ENCODE measurements around the gene OLFML2B. TPM values are rescaled to one million over a fixed set of nuclear protein-coding genes. Genes with fewer than 3 reads are reported as not detected.
A peak's percentile ranks its signal among the peaks of the same experiment; 100 is the strongest.

Gene OLFML2B
- total and polyA plus RNA-seq, 4 donors = 8.0 to 82.6 (median 35.5) TPM

GRCh38 chr1:161956930-161957329 lies 66.7 kb downstream of the OLFML2B start:
- Histone ChIP-seq H3K27ac (ENCODE audit: low read depth in 1 of 2, low read length in 2 of 2) (no peak overlapping the region), H3K9me3 (ENCODE audit: control insufficient read depth, low read length) (no peaks in the 10 kb centered on the region), H3K27me3 (ENCODE audit: control insufficient read depth in 1 of 2, insufficient read depth in 2 of 2, low read length in 1 of 2) (no peaks in the 10 kb centered on the region), H3K4me1 (ENCODE audit: control insufficient read depth in 1 of 2, insufficient read depth in 2 of 2, low read length in 2 of 2) (peaks cover 0 to 13% of the 10 kb centered on the region in 2 donors), H3K4me3 (ENCODE audit: low read length in 2 of 2) (no peak overlapping the region), H3K36me3 (ENCODE audit: control insufficient read depth in 1 of 2, insufficient read depth in 2 of 2, low read length in 1 of 2) (no peaks in the 10 kb centered on the region)
- ATAC-seq (ENCODE audit: low FRiP score) = no peak
- no peak for DNase-seq
- 45% methylated on average over 3 of the region's 3 CpGs for WGBS, 2 donors
- intact Hi-C loops (cut with DNase I) = no loop called here

GRCh38 chr1:161956097-161956496 lies 67.6 kb downstream of the OLFML2B start:
- no peaks in the 10 kb centered on the region for H3K27me3 ChIP-seq (ENCODE audit: control insufficient read depth in 1 of 2, insufficient read depth in 2 of 2, low read length in 1 of 2)
- peaks cover 0 to 5% of the 10 kb centered on the region in 2 donors for H3K4me1 ChIP-seq (ENCODE audit: control insufficient read depth in 1 of 2, insufficient read depth in 2 of 2, low read length in 2 of 2)
- ATAC-seq (ENCODE audit: low FRiP score) = peak; percentile 71
- H3K36me3 ChIP-seq (ENCODE audit: control insufficient read depth in 1 of 2, insufficient read depth in 2 of 2, low read length in 1 of 2) = no peaks in the 10 kb centered on the region
- H3K4me3 ChIP-seq (ENCODE audit: low read length in 2 of 2) = no peak overlapping the region
- intact Hi-C loops (cut with DNase I) = no loop called here
- H3K27ac ChIP-seq (ENCODE audit: low read depth in 1 of 2, low read length in 2 of 2) = no peak overlapping the region
- DNase-seq = no peak
- H3K9me3 ChIP-seq (ENCODE audit: control insufficient read depth, low read length) = no peaks in the 10 kb centered on the region
- 81 to 88% methylated on average over 4 of the region's 4 CpGs for WGBS, 2 donors

GRCh38 chr1:161955606-161956005 lies 68.1 kb downstream of the OLFML2B start:
- DNase-seq (no peak), ATAC-seq (ENCODE audit: low FRiP score) (no peak)
- Histone ChIP-seq H3K36me3 (ENCODE audit: control insufficient read depth in 1 of 2, insufficient read depth in 2 of 2, low read length in 1 of 2) (no peaks in the 10 kb centered on the region), H3K9me3 (ENCODE audit: control insufficient read depth, low read length) (no peaks in the 10 kb centered on the region), H3K27me3 (ENCODE audit: control insufficient read depth in 1 of 2, insufficient read depth in 2 of 2, low read length in 1 of 2) (no peaks in the 10 kb centered on the region), H3K27ac (ENCODE audit: low read depth in 1 of 2, low read length in 2 of 2) (no peak overlapping the region), H3K4me1 (ENCODE audit: control insufficient read depth in 1 of 2, insufficient read depth in 2 of 2, low read length in 2 of 2) (peaks cover 0 to 4% of the 10 kb centered on the region in 2 donors), H3K4me3 (ENCODE audit: low read length in 2 of 2) (no peak overlapping the region)
- intact Hi-C loops (cut with DNase I) = no loop called here
- whole genome bisulfite sequencing, 2 donors = 95 to 96% methylated on average over 2 of the region's 2 CpGs

- Histone ChIP-seq H3K36me3 (ENCODE audit: control insufficient read depth in 1 of 2, insufficient read depth in 2 of 2, low read length in 1 of 2) (no peaks in the 10 kb centered on the region), H3K9me3 (ENCODE audit: control insufficient read depth, low read length) (no peaks in the 10 kb centered on the region), H3K4me3 (ENCODE audit: low read length in 2 of 2) (no peak overlapping the region), H3K27me3 (ENCODE audit: control insufficient read depth in 1 of 2, insufficient read depth in 2 of 2, low read length in 1 of 2) (no peaks in the 10 kb centered on the region), H3K4me1 (ENCODE audit: control insufficient read depth in 1 of 2, insufficient read depth in 2 of 2, low read length in 2 of 2) (no peaks in the 10 kb centered on the region), H3K27ac (ENCODE audit: low read depth in 1 of 2, low read length in 2 of 2) (no peak overlapping the region)
- intact Hi-C loops (cut with DNase I) = no loop called here
- no peak for DNase-seq
- no peak for ATAC-seq (ENCODE audit: low FRiP score)
Observed at GRCh38 chr1:161954466-161954865, 69.2 kb downstream of the OLFML2B start.

GRCh38 chr1:161954050-161954449 lies 69.6 kb downstream of the OLFML2B start:
- no peaks in the 10 kb centered on the region for H3K27me3 ChIP-seq (ENCODE audit: control insufficient read depth in 1 of 2, insufficient read depth in 2 of 2, low read length in 1 of 2)
- H3K9me3 ChIP-seq (ENCODE audit: control insufficient read depth, low read length) = no peaks in the 10 kb centered on the region
- no peak for DNase-seq
- H3K36me3 ChIP-seq (ENCODE audit: control insufficient read depth in 1 of 2, insufficient read depth in 2 of 2, low read length in 1 of 2) = no peaks in the 10 kb centered on the region
- H3K27ac ChIP-seq (ENCODE audit: low read depth in 1 of 2, low read length in 2 of 2) = no peak overlapping the region
- intact Hi-C loops (cut with DNase I) = no loop called here
- H3K4me1 ChIP-seq (ENCODE audit: control insufficient read depth in 1 of 2, insufficient read depth in 2 of 2, low read length in 2 of 2) = no peaks in the 10 kb centered on the region
- H3K4me3 ChIP-seq (ENCODE audit: low read length in 2 of 2) = no peak overlapping the region
- WGBS, 2 donors = 19 to 33% methylated on average over 2 of the region's 2 CpGs
- ATAC-seq (ENCODE audit: low FRiP score) = no peak

- WGBS, 2 donors = 88 to 91% methylated on average over 5 of the region's 5 CpGs
- Histone ChIP-seq H3K9me3 (ENCODE audit: control insufficient read depth, low read length) (no peaks in the 10 kb centered on the region), H3K27me3 (ENCODE audit: control insufficient read depth in 1 of 2, insufficient read depth in 2 of 2, low read length in 1 of 2) (no peaks in the 10 kb centered on the region), H3K4me3 (ENCODE audit: low read length in 2 of 2) (no peak overlapping the region), H3K36me3 (ENCODE audit: control insufficient read depth in 1 of 2, insufficient read depth in 2 of 2, low read length in 1 of 2) (no peaks in the 10 kb centered on the region), H3K4me1 (ENCODE audit: control insufficient read depth in 1 of 2, insufficient read depth in 2 of 2, low read length in 2 of 2) (no peaks in the 10 kb centered on the region), H3K27ac (ENCODE audit: low read depth in 1 of 2, low read length in 2 of 2) (peak overlapping the region in 1 of 2 donors; percentile 36)
- intact Hi-C loops (cut with DNase I) = no loop called here
- ATAC-seq (ENCODE audit: low FRiP score) = no peak
- no peak for DNase-seq
Observed at GRCh38 chr1:161953256-161953920, 70.3 kb downstream of the OLFML2B start.

GRCh38 chr1:161952607-161953172 lies 71.0 kb downstream of the OLFML2B start:
- no peaks in the 10 kb centered on the region for H3K9me3 ChIP-seq (ENCODE audit: control insufficient read depth, low read length)
- 92 to 95% methylated on average over 3 of the region's 3 CpGs for WGBS, 2 donors
- intact Hi-C loops (cut with DNase I) = no loop called here
- DNase-seq (no peak), ATAC-seq (ENCODE audit: low FRiP score) (no peak)
- no peaks in the 10 kb centered on the region for H3K36me3 ChIP-seq (ENCODE audit: control insufficient read depth in 1 of 2, insufficient read depth in 2 of 2, low read length in 1 of 2)
- H3K4me3 ChIP-seq (ENCODE audit: low read length in 2 of 2) = no peak overlapping the region
- H3K4me1 ChIP-seq (ENCODE audit: control insufficient read depth in 1 of 2, insufficient read depth in 2 of 2, low read length in 2 of 2) = no peaks in the 10 kb centered on the region
- no peaks in the 10 kb centered on the region for H3K27me3 ChIP-seq (ENCODE audit: control insufficient read depth in 1 of 2, insufficient read depth in 2 of 2, low read length in 1 of 2)
- no peak overlapping the region for H3K27ac ChIP-seq (ENCODE audit: low read depth in 1 of 2, low read length in 2 of 2)

- intact Hi-C loops (cut with DNase I) = no loop called here
- no peaks in the 10 kb centered on the region for H3K9me3 ChIP-seq (ENCODE audit: control insufficient read depth, low read length)
Observed at GRCh38 chr1:161951646-161952045, 72.0 kb downstream of the OLFML2B start.

GRCh38 chr1:161950377-161950776 lies 73.3 kb downstream of the OLFML2B start:
- Histone ChIP-seq H3K36me3 (ENCODE audit: control insufficient read depth in 1 of 2, insufficient read depth in 2 of 2, low read length in 1 of 2) (no peaks in the 10 kb centered on the region), H3K4me3 (ENCODE audit: low read length in 2 of 2) (no peak overlapping the region), H3K27ac (ENCODE audit: low read depth in 1 of 2, low read length in 2 of 2) (no peak overlapping the region), H3K4me1 (ENCODE audit: control insufficient read depth in 1 of 2, insufficient read depth in 2 of 2, low read length in 2 of 2) (no peaks in the 10 kb centered on the region), H3K9me3 (ENCODE audit: control insufficient read depth, low read length) (no peaks in the 10 kb centered on the region), H3K27me3 (ENCODE audit: control insufficient read depth in 1 of 2, insufficient read depth in 2 of 2, low read length in 1 of 2) (no peaks in the 10 kb centered on the region)
- DNase-seq = no peak
- no peak for ATAC-seq (ENCODE audit: low FRiP score)
- 99 to 100% methylated on average over 1 of the region's 1 CpG for WGBS, 2 donors
- intact Hi-C loops (cut with DNase I) = no loop called here

More at GRCh38 chr1:161951646-161952045, 72.0 kb downstream of the OLFML2B start:
- Histone ChIP-seq H3K4me1 (ENCODE audit: control insufficient read depth in 1 of 2, insufficient read depth in 2 of 2, low read length in 2 of 2) (no peaks in the 10 kb centered on the region), H3K36me3 (ENCODE audit: control insufficient read depth in 1 of 2, insufficient read depth in 2 of 2, low read length in 1 of 2) (no peaks in the 10 kb centered on the region), H3K27me3 (ENCODE audit: control insufficient read depth in 1 of 2, insufficient read depth in 2 of 2, low read length in 1 of 2) (no peaks in the 10 kb centered on the region), H3K4me3 (ENCODE audit: low read length in 2 of 2) (no peak overlapping the region), H3K27ac (ENCODE audit: low read depth in 1 of 2, low read length in 2 of 2) (no peak overlapping the region)
- DNase-seq (no peak), ATAC-seq (ENCODE audit: low FRiP score) (no peak)
- 89 to 95% methylated on average over 1 of the region's 1 CpG for WGBS, 2 donors

Measured in aorta (tissue), 5 donors.